Calu3 (cell line): ENCODE results near the gene SMARCA2. TPM values are rescaled to one million over a fixed set of nuclear protein-coding genes. Genes with fewer than 3 reads are reported as not detected.

Source experiments
- BruUV-seq: library from RNA; stranded (reverse); fragments of 400-500 nt; replicated peaks from 2 replicates; lab custom pipeline; 2021; lab: Mats Ljungman, UMichigan
- CTCF ChIA-PET: fragments of 300-600 bp; sonication (Branson Sonifier 250); formaldehyde crosslinking; loops from one replicate; lab custom pipeline; 2022; ENCODE audit warnings: antibody characterized with exemption; lab: Charles Lee
- DNase-seq: peaks from one replicate; pipeline ENCODE4 v3.0.0; 2022
- H3K27ac Mint-ChIP-seq: one replicate; pipeline ENCODE4 v1.8.0; 2022; ENCODE audit warnings: mixed read lengths; ENCODE audit not compliant: unreplicated experiment
- H3K27me3 Mint-ChIP-seq: one replicate; pipeline ENCODE4 v1.8.0; 2022; ENCODE audit warnings: mixed read lengths; ENCODE audit not compliant: unreplicated experiment
- H3K36me3 Mint-ChIP-seq: one replicate; pipeline ENCODE4 v1.8.0; 2022; ENCODE audit warnings: mild to moderate bottlenecking, moderate library complexity, mixed read lengths; ENCODE audit not compliant: insufficient read depth, unreplicated experiment
- H3K4me1 Mint-ChIP-seq: one replicate; pipeline ENCODE4 v1.8.0; 2022; ENCODE audit warnings: mild to moderate bottlenecking, low read depth, mixed read lengths; ENCODE audit not compliant: unreplicated experiment
- H3K4me3 Mint-ChIP-seq: one replicate; pipeline ENCODE4 v1.8.0; 2022; ENCODE audit warnings: mild to moderate bottlenecking, low read depth, moderate library complexity, mixed read lengths; ENCODE audit not compliant: unreplicated experiment
- H3K9me3 Mint-ChIP-seq: one replicate; pipeline ENCODE4 v1.8.0; 2022; ENCODE audit warnings: low read depth, mixed read lengths; ENCODE audit not compliant: unreplicated experiment
- CTCF ChIP-seq: fragments of 200-600 bp; IDR thresholded peaks from one replicate; pipeline ENCODE4 v1.8.0; 2022; ENCODE audit warnings: antibody characterized with exemption; ENCODE audit not compliant: unreplicated experiment
- intact Hi-C: fragments of 100-400 bp; cut with micrococcal nuclease; formaldehyde crosslinking; loops from one replicate; pipeline ENCODE4 v1.10.0; 2022; ENCODE audit not compliant: unreplicated experiment
- total RNA-seq: library from RNA; stranded (reverse); gene quantifications from 2 replicates; pipeline ENCODE4 v1.2.3, GENCODE V29; 2022

SMARCA2 gene
- total RNA-seq, 1 experiment from 2014 or later: 47.4 TPM

- intact Hi-C loops: no loop called here
- Mint-ChIP-seq H3K36me3 (no peaks in the 10 kb centered on the region), H3K9me3 (no peaks in the 10 kb centered on the region), H3K4me3 (no peak overlapping the region), H3K4me1 (peaks cover 15% of the 10 kb centered on the region), H3K27me3 (no peaks in the 10 kb centered on the region), H3K27ac (no peak overlapping the region)
- no TSS peak for BruUV-seq
- no peak for DNase-seq
- CTCF ChIA-PET: interaction anchor here (0.6 to 1.5 kb wide), 4 partner anchors 13 to 235 kb away, joined by 3 to 4 read pairs (median 4); no protein-coding TSS in a partner anchor
- TF ChIP-seq CTCF: no peak
These were observed 215.2 kb downstream of the SMARCA2 start for GRCh38 chr9:2230362-2230761.

- intact Hi-C loops: no loop called here
- H3K9me3 Mint-ChIP-seq: no peaks in the 10 kb centered on the region
- no peaks in the 10 kb centered on the region for H3K27me3 Mint-ChIP-seq
- TF ChIP-seq CTCF: no peak
- H3K27ac Mint-ChIP-seq: no peak overlapping the region
- peaks cover 15% of the 10 kb centered on the region for H3K4me1 Mint-ChIP-seq
- no peaks in the 10 kb centered on the region for H3K36me3 Mint-ChIP-seq
- DNase-seq: no peak
- H3K4me3 Mint-ChIP-seq: no peak overlapping the region
- BruUV-seq: no TSS peak
- CTCF ChIA-PET: interaction anchor here (0.6 kb wide), 2 partner anchors 12 to 19 kb away, joined by 3 to 4 read pairs; no protein-coding TSS in a partner anchor
These were observed 216.0 kb downstream of the SMARCA2 start for GRCh38 chr9:2231101-2231500.

DNA sequence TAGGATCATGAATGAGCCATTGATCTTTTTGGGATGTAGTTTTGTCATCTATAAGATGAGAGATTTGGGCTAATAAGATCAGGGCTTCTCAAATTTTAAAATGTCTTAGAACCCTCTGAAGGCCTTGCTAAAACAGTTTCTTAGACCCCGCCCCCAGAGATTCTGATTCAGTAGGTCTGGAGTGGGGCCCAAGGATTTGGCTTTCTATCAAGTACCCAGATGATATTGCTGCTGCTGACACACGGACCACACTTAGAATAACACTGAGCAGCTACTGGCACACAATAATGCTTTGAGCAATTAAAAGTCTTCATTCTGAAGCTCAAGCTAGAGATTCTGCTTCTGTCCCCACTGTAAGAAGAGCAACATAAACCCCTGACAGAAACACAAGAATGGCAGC is 216.7 kb downstream of the SMARCA2 start:
- Mint-ChIP-seq H3K27me3 (no peaks in the 10 kb centered on the region), H3K4me1 (peaks cover 15% of the 10 kb centered on the region), H3K27ac (no peak overlapping the region), H3K36me3 (no peaks in the 10 kb centered on the region), H3K9me3 (no peaks in the 10 kb centered on the region), H3K4me3 (no peak overlapping the region)
- TF ChIP-seq CTCF: no peak
- CTCF ChIA-PET: no interaction called here
- DNase-seq: no peak
- intact Hi-C loops: no loop called here
- BruUV-seq: no TSS peak

- H3K36me3 Mint-ChIP-seq: no peaks in the 10 kb centered on the region
- no peak for DNase-seq
- H3K4me3 Mint-ChIP-seq: no peak overlapping the region
- no peak for TF ChIP-seq CTCF
- BruUV-seq: no TSS peak
- peaks cover 13% of the 10 kb centered on the region for H3K4me1 Mint-ChIP-seq
- intact Hi-C loops: no loop called here
- H3K27ac Mint-ChIP-seq: no peak overlapping the region
- CTCF ChIA-PET: no interaction called here
- no peaks in the 10 kb centered on the region for H3K27me3 Mint-ChIP-seq
- H3K9me3 Mint-ChIP-seq: no peaks in the 10 kb centered on the region
These were observed 218.1 kb downstream of the SMARCA2 start for GRCh38 chr9:2233274-2233673.
